ENCODE measurements around the gene NXPE2.
"Not testable (repeated sequence)": the region's sequence is repeated elsewhere in the genome, so short reads cannot be mapped to it uniquely, and the experiment has no call there.

NXPE2 gene

GRCh38 chr11:114678125-114679036, at the start of gene NXPE2:
Gene NXPE2, plus strand, starts transcription at chr11:114678527. Its CDS starts 49 bp downstream, at chr11:114678576.
- DNase-seq (ENCODE audit: low read depth in 3 of 3, low spot score in 1 of 3): no peak

GRCh38 chr11:114631445-114631965, 46.8 kb upstream of the NXPE2 start:
- not testable (repeated sequence) for DNase-seq (ENCODE audit: low read depth in 3 of 3, low spot score in 1 of 3)

GRCh38 chr11:114639440-114639839, 38.9 kb upstream of the NXPE2 start:
- DNase-seq (ENCODE audit: low read depth in 3 of 3, low spot score in 1 of 3): not testable (repeated sequence)

GRCh38 chr11:114650661-114651060, 27.7 kb upstream of the NXPE2 start:
- no peak for DNase-seq (ENCODE audit: low read depth in 3 of 3, low spot score in 1 of 3)

GRCh38 chr11:114651145-114651718, 27.1 kb upstream of the NXPE2 start:
- no peak for DNase-seq (ENCODE audit: low read depth in 3 of 3, low spot score in 1 of 3)

GRCh38 chr11:114653148-114653547, 25.2 kb upstream of the NXPE2 start:
- no peak for DNase-seq (ENCODE audit: low read depth in 3 of 3, low spot score in 1 of 3)

- DNase-seq (ENCODE audit: low read depth in 3 of 3, low spot score in 1 of 3): no peak
Measured at GRCh38 chr11:114664641-114665040, 13.7 kb upstream of the NXPE2 start.

- DNase-seq (ENCODE audit: low read depth in 3 of 3, low spot score in 1 of 3): no peak
Measured at GRCh38 chr11:114666760-114667159, 11.6 kb upstream of the NXPE2 start.

- DNase-seq (ENCODE audit: low read depth in 3 of 3, low spot score in 1 of 3): no peak
Measured at GRCh38 chr11:114668109-114668508, 10.2 kb upstream of the NXPE2 start.

- DNase-seq (ENCODE audit: low read depth in 3 of 3, low spot score in 1 of 3): no peak
Measured at GRCh38 chr11:114673661-114674060, 4.7 kb upstream of the NXPE2 start.

- no peak for DNase-seq (ENCODE audit: low read depth in 3 of 3, low spot score in 1 of 3)
Measured at GRCh38 chr11:114679505-114679904, 1.2 kb downstream of the NXPE2 start.

GRCh38 chr11:114683007-114683406, 4.7 kb downstream of the NXPE2 start:
- no peak for DNase-seq (ENCODE audit: low read depth in 3 of 3, low spot score in 1 of 3)

- no peak for DNase-seq (ENCODE audit: low read depth in 3 of 3, low spot score in 1 of 3)
Measured at GRCh38 chr11:114684636-114685035, 6.3 kb downstream of the NXPE2 start.

GRCh38 chr11:114685097-114685496, 6.8 kb downstream of the NXPE2 start:
- DNase-seq (ENCODE audit: low read depth in 3 of 3, low spot score in 1 of 3): no peak

GRCh38 chr11:114705280-114706024, 27.1 kb downstream of the NXPE2 start:
- DNase-seq (ENCODE audit: low read depth in 3 of 3, low spot score in 1 of 3): no peak

GRCh38 chr11:114709960-114710359, 31.6 kb downstream of the NXPE2 start:
- DNase-seq (ENCODE audit: low read depth in 3 of 3, low spot score in 1 of 3): no peak

- DNase-seq (ENCODE audit: low read depth in 3 of 3, low spot score in 1 of 3): no peak
Measured at GRCh38 chr11:114713756-114714155, 35.4 kb downstream of the NXPE2 start.

- DNase-seq (ENCODE audit: low read depth in 3 of 3, low spot score in 1 of 3): no peak
Measured at GRCh38 chr11:114719562-114719961, 41.2 kb downstream of the NXPE2 start.

GRCh38 chr11:114724916-114725524, 46.7 kb downstream of the NXPE2 start:
- no peak for DNase-seq (ENCODE audit: low read depth in 3 of 3, low spot score in 1 of 3)

- no peak for DNase-seq (ENCODE audit: low read depth in 3 of 3, low spot score in 1 of 3)
Measured at GRCh38 chr11:114725623-114726022, 47.3 kb downstream of the NXPE2 start.

- DNase-seq (ENCODE audit: low read depth in 3 of 3, low spot score in 1 of 3): no peak
Measured at GRCh38 chr11:114736806-114737205, 58.5 kb downstream of the NXPE2 start.

Measured in stimulated activated CD4-positive, alpha-beta T cell treated with anti-CD3 and anti-CD28 coated beads, TNF-alpha, amount 100 ng/mL, for 1 hour (primary cell).